Muscle of leg (tissue), 11 donors: Measurements from ENCODE around the gene ACACB. TPM values are rescaled to one million over a fixed set of nuclear protein-coding genes. Genes with fewer than 3 reads are reported as not detected.
A peak's percentile ranks its signal among the peaks of the same experiment; 100 is the strongest.

Experiments
- DNase-seq: peaks from one replicate; pipeline ENCODE4 v3.0.0; 2013
- H3K27ac ChIP-seq: one replicate; pipeline ENCODE4 v1.5.1; 2013; ENCODE audit warnings: mild to moderate bottlenecking, low read length, control low read depth
- H3K27me3 ChIP-seq: one replicate; pipeline ENCODE4 v1.6.1; 2013; ENCODE audit warnings: low read length; ENCODE audit not compliant: control insufficient read depth, insufficient read depth
- H3K36me3 ChIP-seq: one replicate; pipeline ENCODE4 v1.6.1; 2013; ENCODE audit warnings: low read length; ENCODE audit not compliant: control insufficient read depth, insufficient read depth
- H3K4me1 ChIP-seq: one replicate; pipeline ENCODE4 v1.6.1; 2013; ENCODE audit warnings: low read length; ENCODE audit not compliant: control insufficient read depth, insufficient read depth
- H3K4me3 ChIP-seq: one replicate; pipeline ENCODE4 v1.5.1; 2013; ENCODE audit warnings: low read length, control low read depth
- H3K9me3 ChIP-seq: replicated peaks from 2 replicates; pipeline ENCODE4 v1.6.1; 2013; ENCODE audit warnings: low read depth, low read length; ENCODE audit not compliant: control insufficient read depth
- WGBS: methylation state at CpG from one replicate; pipeline ENCODE4 v1.1.5; 2013; ENCODE audit warnings: missing lambda C conversion rate; ENCODE audit not compliant: insufficient coverage; 5-methylcytosine and 5-hydroxymethylcytosine counted together
- polyA plus RNA-seq, 8 donors: library from polyadenylated mRNA; unstranded; fragments of 120-200 nt; gene quantifications; one replicate each; pipeline versions ENCODE4 v1.2.1 to v1.2.3, GENCODE V29; 2013; ENCODE audit warnings: inconsistent platforms in 1 of 8, low replicate concordance in 1 of 8; ENCODE audit not compliant: insufficient read length in 8 of 8, insufficient read depth in 1 of 8
- total RNA-seq: library from RNA; stranded (reverse); fragments of 120-200 nt; gene quantifications from one replicate; pipeline ENCODE4 v1.2.4, GENCODE V29; 2013

The ACACB gene
- total and polyA plus RNA-seq, 9 donors, result 6.4 to 10.4 (median 7.9) TPM

DNA sequence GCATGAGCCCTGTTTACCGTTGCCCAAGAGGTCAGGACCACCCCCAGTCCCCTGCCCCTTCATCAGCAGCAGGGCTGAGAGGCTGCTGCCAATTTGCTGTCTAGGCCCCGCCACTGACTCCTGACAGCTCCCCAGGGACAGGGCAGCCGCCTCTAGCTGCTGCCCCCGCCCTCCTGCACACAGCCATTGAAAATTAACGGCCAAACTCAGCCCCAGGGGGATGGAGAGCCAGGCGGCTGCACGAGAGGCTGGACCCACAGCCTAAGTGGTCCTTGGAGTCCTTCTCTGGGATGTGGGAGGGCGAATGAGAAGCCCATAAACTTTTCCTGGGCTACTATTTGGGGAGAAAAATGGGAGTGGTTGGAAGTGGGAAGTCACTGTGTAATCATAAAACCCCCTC lies 188.1 kb downstream of the ACACB start:
- Histone ChIP-seq H3K4me3 (no peak overlapping the region), H3K36me3 (no peaks in the 10 kb centered on the region), H3K9me3 (no peaks in the 10 kb centered on the region), H3K4me1 (peaks cover 5% of the 10 kb centered on the region), H3K27ac (no peak overlapping the region), H3K27me3 (peaks cover 52% of the 10 kb centered on the region)
- no peak for DNase-seq
- 9% methylated on average over 4 of the region's 8 CpGs for WGBS

DNA sequence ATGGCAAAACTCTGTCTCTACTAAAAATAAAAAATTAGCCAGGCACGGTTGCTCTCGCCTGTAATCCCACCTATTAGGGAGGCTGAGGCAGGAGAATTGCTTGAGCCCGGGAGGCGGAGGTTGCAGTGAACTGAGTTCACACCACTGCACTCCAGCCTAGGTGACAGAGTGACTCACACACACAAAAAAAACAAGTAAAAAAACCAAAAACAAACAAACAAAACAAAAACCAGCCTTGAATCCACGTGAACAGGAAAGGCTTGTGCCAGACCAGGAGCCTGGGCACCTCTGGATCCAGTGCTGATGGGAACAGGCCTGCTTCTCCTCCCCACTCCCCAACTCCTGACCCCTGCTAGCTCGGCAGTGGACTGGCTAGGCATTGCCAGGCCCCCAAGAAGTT lies 189.2 kb downstream of the ACACB start:
- H3K36me3 ChIP-seq, result no peaks in the 10 kb centered on the region
- no peak overlapping the region for H3K27ac ChIP-seq
- H3K9me3 ChIP-seq, result no peaks in the 10 kb centered on the region
- H3K4me1 ChIP-seq, result peaks cover 11% of the 10 kb centered on the region
- no peak overlapping the region for H3K4me3 ChIP-seq
- WGBS, result 33% methylated on average over 1 of the region's 6 CpGs
- peaks cover 59% of the 10 kb centered on the region for H3K27me3 ChIP-seq
- no peak for DNase-seq

GRCh38 chr12:109307051-109307450 lies 190.7 kb downstream of the ACACB start:
- H3K36me3 ChIP-seq, result no peaks in the 10 kb centered on the region
- WGBS, result 32% methylated on average over 7 of the region's 9 CpGs
- H3K27ac ChIP-seq, result no peak overlapping the region
- peaks cover 60% of the 10 kb centered on the region for H3K27me3 ChIP-seq
- DNase-seq, result no peak
- peaks cover 11% of the 10 kb centered on the region for H3K4me1 ChIP-seq
- no peak overlapping the region for H3K4me3 ChIP-seq
- no peaks in the 10 kb centered on the region for H3K9me3 ChIP-seq

GRCh38 chr12:109308534-109309380 lies 192.4 kb downstream of the ACACB start, which contains the start of gene FOXN4:
Gene FOXN4 (minus strand): TSS chr12:109309284. CDS start chr12:109308321, 963 bp downstream.
- Histone ChIP-seq H3K27me3 (peaks cover 64% of the 10 kb centered on the region), H3K36me3 (no peaks in the 10 kb centered on the region), H3K9me3 (no peaks in the 10 kb centered on the region), H3K27ac (no peak within 1 kb of the TSS), H3K4me3 (peak within 1 kb of the TSS; percentile 37), H3K4me1 (peaks cover 11% of the 10 kb centered on the region)
- DNase-seq, result no peak
- WGBS, result 1% methylated on average over 26 of the region's 43 CpGs

GRCh38 chr12:109309381-109310246 lies 193.2 kb downstream of the ACACB start:
- no peaks in the 10 kb centered on the region for H3K9me3 ChIP-seq
- no peak overlapping the region for H3K27ac ChIP-seq
- peak overlapping the region; percentile 37 for H3K4me3 ChIP-seq
- H3K4me1 ChIP-seq, result peaks cover 11% of the 10 kb centered on the region
- peaks cover 60% of the 10 kb centered on the region for H3K27me3 ChIP-seq
- DNase-seq, result no peak
- no peaks in the 10 kb centered on the region for H3K36me3 ChIP-seq
- WGBS, result under 1% methylated on average over 88 of the region's 99 CpGs

- H3K4me3 ChIP-seq, result peak overlapping the region; percentile 36
- no peaks in the 10 kb centered on the region for H3K9me3 ChIP-seq
- H3K36me3 ChIP-seq, result no peaks in the 10 kb centered on the region
- 0% methylated on average over 28 of the region's 33 CpGs for WGBS
- peak; percentile 21 for DNase-seq
- peaks cover 11% of the 10 kb centered on the region for H3K4me1 ChIP-seq
- H3K27me3 ChIP-seq, result peaks cover 58% of the 10 kb centered on the region
- H3K27ac ChIP-seq, result no peak overlapping the region
Observed at GRCh38 chr12:109310247-109311125, 194.1 kb downstream of the ACACB start.

Other genes starting within 250 kb of the ACACB start
- 0.09 TPM for gene DAO, start 236.5 kb upstream of the ACACB start, total RNA-seq
- under 1 TPM in 6 of 8 donors, not detected in 2; 0.12 to 0.52 (median 0.19) TPM for gene DAO, start 236.5 kb upstream of the ACACB start, polyA plus RNA-seq
- 0.27 TPM for gene SVOP, start 95.5 kb upstream of the ACACB start, total RNA-seq
- under 1 TPM; 0.02 to 0.65 (median 0.18) TPM for gene SVOP, start 95.5 kb upstream of the ACACB start, polyA plus RNA-seq
- 13.3 TPM for gene USP30, start 64.0 kb upstream of the ACACB start, total RNA-seq
- gene USP30, start 64.0 kb upstream of the ACACB start, polyA plus RNA-seq, result 10 to 100 TPM; 10.1 to 14.8 (median 12.5) TPM
- 25.8 TPM for gene ALKBH2, start 23.1 kb upstream of the ACACB start, total RNA-seq
- gene ALKBH2, start 23.1 kb upstream of the ACACB start, polyA plus RNA-seq, result 10 to 100 TPM; 20.3 to 32.3 (median 23.1) TPM
- 20.1 TPM for gene UNG, start 19.0 kb upstream of the ACACB start, total RNA-seq
- gene UNG, start 19.0 kb upstream of the ACACB start, polyA plus RNA-seq, result 10 to 100 TPM; 24.6 to 27.7 (median 26.3) TPM
- 0.04 TPM for gene FOXN4, start 192.7 kb downstream of the ACACB start, total RNA-seq
- gene FOXN4, start 192.7 kb downstream of the ACACB start, polyA plus RNA-seq, result under 1 TPM; 0.05 to 0.52 (median 0.11) TPM
- not detected for gene MYO1H, start 231.3 kb downstream of the ACACB start, total RNA-seq
- gene MYO1H, start 231.3 kb downstream of the ACACB start, polyA plus RNA-seq, result under 1 TPM in 7 of 8 donors, not detected in 1; 0.04 to 0.35 (median 0.14) TPM